Activated T-helper 1 cell treated with anti-CD3 and anti-CD28 coated beads, Interleukin-2, amount 50 U/mL, for 16 hours (primary cell): ENCODE data around the gene SCAMP3.
"Not testable (repeated sequence)": the region's sequence is repeated elsewhere in the genome, so short reads cannot be mapped to it uniquely, and the experiment has no call there.

Experiments used
- DNase-seq, 2 donors: peaks; one replicate each; pipeline ENCODE4 v3.0.0-alpha.2; 2020; ENCODE audit warnings: low read depth in 1 of 2, low spot score in 1 of 2

The SCAMP3 gene

GRCh38 chr1:155232001-155232978, 29.9 kb downstream of the SCAMP3 start:
- DNase-seq = not testable (repeated sequence)

GRCh38 chr1:155231302-155231701, 30.9 kb downstream of the SCAMP3 start:
- not testable (repeated sequence) for DNase-seq

GRCh38 chr1:155228096-155228427, 34.1 kb downstream of the SCAMP3 start:
- DNase-seq = no peak

GRCh38 chr1:155227261-155228095, 34.7 kb downstream of the SCAMP3 start:
- peak; percentile 95 to 100 for DNase-seq

- DNase-seq = no peak
Observed at GRCh38 chr1:155226910-155227260, 35.3 kb downstream of the SCAMP3 start.

- peak; percentile 73 to 81 for DNase-seq
Observed at GRCh38 chr1:155226188-155226909, 35.8 kb downstream of the SCAMP3 start.

GRCh38 chr1:155225404-155225759, 36.8 kb downstream of the SCAMP3 start:
- not testable (repeated sequence) for DNase-seq

GRCh38 chr1:155223047-155223446, 39.1 kb downstream of the SCAMP3 start:
- no peak for DNase-seq

- DNase-seq = not testable (repeated sequence)
Observed at GRCh38 chr1:155220211-155220965, 41.8 kb downstream of the SCAMP3 start.

GRCh38 chr1:155219592-155220031, 42.5 kb downstream of the SCAMP3 start:
- no peak for DNase-seq

GRCh38 chr1:155218854-155219591, 43.1 kb downstream of the SCAMP3 start:
- DNase-seq = no peak

GRCh38 chr1:155214702-155215101, 47.5 kb downstream of the SCAMP3 start:
- not testable (repeated sequence) for DNase-seq

GRCh38 chr1:155212051-155212440, 50.1 kb downstream of the SCAMP3 start:
- not testable (repeated sequence) for DNase-seq

GRCh38 chr1:155211381-155212050, 50.6 kb downstream of the SCAMP3 start:
- DNase-seq = not testable (repeated sequence)

- DNase-seq = no peak
Observed at GRCh38 chr1:155210314-155211104, 51.7 kb downstream of the SCAMP3 start.

- no peak for DNase-seq
Observed at GRCh38 chr1:155209312-155209721, 52.8 kb downstream of the SCAMP3 start.

- DNase-seq = peak; percentile 72 to 85
Observed at GRCh38 chr1:155208541-155209311, 53.4 kb downstream of the SCAMP3 start, which contains the start of gene MTX1. TSS of gene MTX1 (plus strand) at chr1:155208695. CDS start at chr1:155208805, 110 bp downstream.
